LNCAP (cell line): ENCODE measurements around the gene WRNIP1.

Experiments used
- CTCF ChIP-seq: fragments of 450-650 bp; IDR thresholded peaks from 2 replicates; pipeline ENCODE4 v1.5.1; 2017; ENCODE audit warnings: mild to moderate bottlenecking

The WRNIP1 gene

DNA sequence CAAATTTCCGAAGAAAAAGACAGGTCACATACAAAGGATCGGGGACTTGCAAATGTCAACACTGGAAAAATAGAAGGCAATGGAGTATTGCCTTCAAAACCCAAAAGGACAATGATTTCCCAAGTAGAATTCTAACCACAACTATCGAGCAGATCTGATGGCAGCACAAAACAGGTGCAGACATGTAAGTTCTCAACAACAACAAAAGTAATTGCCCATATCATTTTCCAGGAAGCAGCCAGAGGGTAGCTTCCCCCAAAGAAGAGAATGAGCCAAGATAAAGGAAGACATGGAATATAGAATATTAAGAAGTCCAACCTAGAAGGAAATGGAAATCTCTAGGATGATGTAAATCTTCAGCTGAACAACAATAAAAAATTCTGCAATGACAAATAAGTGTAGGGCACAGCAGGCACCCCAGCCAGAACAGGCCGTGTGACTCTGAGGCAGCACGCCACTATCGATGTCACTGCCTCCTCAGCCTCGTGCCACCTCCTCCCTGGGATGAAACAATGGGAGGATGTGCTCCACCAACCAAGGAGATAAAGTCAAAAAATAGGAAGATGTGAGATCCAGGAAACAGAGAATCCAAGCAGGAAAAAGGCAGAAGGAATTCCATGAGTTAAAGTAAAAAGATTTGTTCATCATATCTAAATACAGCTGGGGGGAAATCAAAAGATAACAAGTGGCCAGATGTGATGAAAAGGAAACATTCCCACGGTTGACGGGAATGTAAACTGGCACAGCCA lies 42.3 kb downstream of the WRNIP1 start:
- TF ChIP-seq CTCF = no peak

DNA sequence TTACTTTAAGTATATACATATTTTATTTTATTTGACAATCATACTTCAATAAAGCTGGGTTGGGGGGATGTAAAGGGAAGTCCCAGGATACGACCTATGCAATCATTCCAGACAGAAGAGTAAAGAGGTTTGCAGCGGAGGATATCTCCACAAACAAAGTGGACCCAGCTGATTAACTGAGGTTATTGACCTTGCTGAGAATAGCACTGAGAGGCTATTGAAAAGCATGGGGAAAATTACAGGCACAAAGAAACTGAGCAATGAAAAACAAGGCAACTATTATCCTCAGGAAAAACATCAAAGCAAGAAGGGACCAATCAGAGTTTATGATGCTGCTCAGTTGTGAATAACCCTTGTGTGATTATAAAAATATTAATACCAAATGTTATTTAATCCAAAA lies 43.8 kb downstream of the WRNIP1 start:
- no peak for TF ChIP-seq CTCF

DNA sequence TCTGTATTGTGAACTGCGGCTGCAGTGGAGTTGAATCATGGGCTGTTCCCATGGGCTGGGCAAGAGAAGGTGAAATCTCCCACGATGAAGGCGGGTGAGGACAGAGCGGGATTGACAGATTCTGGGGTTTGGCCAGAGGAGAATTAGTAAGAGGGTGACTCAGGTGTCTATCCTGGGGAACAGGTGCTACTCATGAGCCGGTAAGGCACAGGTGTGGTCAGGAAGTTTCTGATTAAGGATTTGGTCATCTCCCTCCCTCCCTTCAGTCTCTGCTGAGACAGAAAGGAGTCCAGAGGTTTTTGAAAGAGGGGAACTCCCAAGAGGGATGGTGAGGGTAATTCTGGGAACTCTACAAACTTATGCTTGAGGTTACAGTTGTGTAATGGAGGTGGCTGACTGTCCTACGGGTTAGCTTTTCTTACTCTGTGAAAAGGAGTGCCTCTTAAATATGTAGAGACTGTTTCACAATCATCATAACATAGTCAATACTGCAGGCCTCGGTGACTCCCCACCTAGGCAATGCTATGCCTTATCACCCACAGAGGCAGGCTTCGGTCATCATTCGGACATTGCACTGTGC lies 45.0 kb downstream of the WRNIP1 start:
- no peak for TF ChIP-seq CTCF

DNA sequence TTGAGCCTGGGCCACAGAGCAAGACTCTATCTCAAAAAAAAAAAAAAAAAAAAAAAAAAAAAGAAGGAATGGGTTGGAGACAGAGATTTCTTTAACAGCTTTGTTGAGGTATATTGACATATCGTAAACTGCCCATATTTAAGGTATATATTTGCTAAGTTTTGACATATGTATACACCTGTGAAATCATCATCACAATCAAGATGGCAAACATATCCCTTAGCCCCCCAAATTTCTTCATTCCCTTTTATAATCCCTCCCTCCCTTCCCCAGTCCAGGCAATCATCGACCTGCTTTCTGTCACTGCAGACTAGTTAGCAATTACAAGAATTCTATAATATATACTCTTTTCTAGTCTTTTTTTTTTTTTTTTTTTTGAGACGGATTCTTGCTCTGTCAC lies 47.5 kb downstream of the WRNIP1 start:
- TF ChIP-seq CTCF = no peak

DNA sequence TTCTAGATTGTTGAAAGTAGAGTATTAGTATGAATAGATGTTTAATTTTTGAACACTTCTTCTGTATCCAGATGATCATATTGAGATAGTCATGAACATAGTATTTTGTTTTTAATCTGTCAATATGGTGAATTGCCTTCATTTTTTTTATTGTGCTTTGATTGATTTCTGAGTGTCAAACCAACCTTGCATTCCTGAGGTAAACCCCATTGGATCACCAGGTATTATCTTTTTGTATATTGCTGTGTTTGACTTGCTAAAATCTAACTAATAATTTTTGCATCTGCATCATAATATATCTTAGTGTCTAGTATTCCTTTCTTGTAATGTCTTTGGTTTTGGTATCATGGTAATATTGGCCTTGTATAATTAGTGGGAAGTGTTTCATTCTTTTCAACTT lies 51.0 kb downstream of the WRNIP1 start:
- TF ChIP-seq CTCF = no peak

- no peak for TF ChIP-seq CTCF
Measured at GRCh38 chr6:2817903-2818443, 52.8 kb downstream of the WRNIP1 start.

DNA sequence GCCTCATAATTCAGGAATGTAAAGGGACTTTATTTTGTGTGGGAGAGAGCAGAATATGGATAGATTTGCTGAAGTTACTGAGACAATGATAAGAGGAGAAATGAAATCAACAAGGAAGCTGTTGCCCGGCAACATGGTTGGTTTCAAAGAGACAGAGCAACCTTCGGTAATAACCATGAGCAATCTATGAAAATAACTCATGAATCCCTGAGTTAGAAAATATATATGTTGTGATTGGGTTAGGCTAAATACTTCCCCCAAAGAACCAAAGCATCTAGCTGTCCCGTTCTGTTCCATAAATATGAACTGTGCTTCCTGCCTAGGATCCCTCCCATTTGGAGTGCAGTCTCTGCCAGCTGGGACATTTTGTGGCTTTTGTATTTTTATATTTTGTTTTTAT lies 53.4 kb downstream of the WRNIP1 start:
- no peak for TF ChIP-seq CTCF
